Neutrophil (primary cell): Measurements from ENCODE around the gene E4F1.

Source experiments
- H3K27ac ChIP-seq: fragments of 200-600 bp; sonication (generic); 2 replicates; pipeline ENCODE4 v1.5.1; 2016; ENCODE audit warnings: mild to moderate bottlenecking, moderate library complexity
- H3K27me3 ChIP-seq: fragments of 200-600 bp; sonication (generic); 2 replicates; pipeline ENCODE4 v1.6.0; 2016; ENCODE audit warnings: mild to moderate bottlenecking
- H3K36me3 ChIP-seq: fragments of 200-600 bp; sonication (generic); 2 replicates; pipeline ENCODE4 v1.5.1; 2017
- H3K4me1 ChIP-seq, 2 experiments: fragments of 200-600 bp in 1 of 2; sonication (generic) in 1 of 2; 1 replicate in 1 of 2; 2 replicates in 1 of 2; pipeline versions ENCODE4 v1.5.1 to v1.6.1; 2013 to 2016; ENCODE audit warnings: low read depth in 1 of 2, low read length in 1 of 2, mild to moderate bottlenecking in 1 of 2, moderate library complexity in 1 of 2; ENCODE audit not compliant: control insufficient read depth in 1 of 2, insufficient read depth in 1 of 2
- H3K4me3 ChIP-seq, 2 experiments: fragments of 200-600 bp in 1 of 2; sonication (generic) in 1 of 2; 1 replicate in 1 of 2; 2 replicates in 1 of 2; pipeline ENCODE4 v1.5.1; 2013 to 2016; ENCODE audit warnings: low read depth in 1 of 2, low read length in 1 of 2, mild to moderate bottlenecking in 1 of 2, moderate library complexity in 1 of 2
- H3K9me3 ChIP-seq: fragments of 200-600 bp; sonication (generic); 2 replicates; pipeline ENCODE4 v1.5.1; 2016
- TF ChIP-seq, protein P1 (sequence below): fragments of 200-600 bp; sonication (generic); IDR thresholded peaks from 2 replicates; pipeline ENCODE4 v1.5.1; 2016; ENCODE audit warnings: antibody characterized with exemption

E4F1 gene

DNA sequence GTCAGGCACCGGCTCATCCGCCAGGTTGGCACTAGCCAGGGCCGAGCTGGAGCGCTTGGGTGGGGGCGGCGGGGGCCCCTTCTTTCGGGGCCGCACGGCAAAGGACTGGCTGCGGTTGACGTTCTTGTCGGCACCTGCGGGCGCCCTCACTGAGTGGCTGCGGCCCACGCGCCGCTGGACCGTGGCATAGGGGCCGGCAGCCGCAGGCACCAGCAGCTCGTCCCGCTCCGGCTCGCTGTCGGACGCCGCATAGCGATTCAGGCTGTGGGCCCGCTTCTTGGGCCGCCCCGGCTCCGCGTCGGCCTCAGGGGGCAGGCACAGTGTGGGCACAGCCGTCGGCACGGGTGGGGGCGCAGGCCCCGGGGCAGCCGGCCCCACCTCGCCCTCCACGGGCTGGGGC, 42.9 kb upstream of the E4F1 start:
- TF ChIP-seq, protein P1, sequence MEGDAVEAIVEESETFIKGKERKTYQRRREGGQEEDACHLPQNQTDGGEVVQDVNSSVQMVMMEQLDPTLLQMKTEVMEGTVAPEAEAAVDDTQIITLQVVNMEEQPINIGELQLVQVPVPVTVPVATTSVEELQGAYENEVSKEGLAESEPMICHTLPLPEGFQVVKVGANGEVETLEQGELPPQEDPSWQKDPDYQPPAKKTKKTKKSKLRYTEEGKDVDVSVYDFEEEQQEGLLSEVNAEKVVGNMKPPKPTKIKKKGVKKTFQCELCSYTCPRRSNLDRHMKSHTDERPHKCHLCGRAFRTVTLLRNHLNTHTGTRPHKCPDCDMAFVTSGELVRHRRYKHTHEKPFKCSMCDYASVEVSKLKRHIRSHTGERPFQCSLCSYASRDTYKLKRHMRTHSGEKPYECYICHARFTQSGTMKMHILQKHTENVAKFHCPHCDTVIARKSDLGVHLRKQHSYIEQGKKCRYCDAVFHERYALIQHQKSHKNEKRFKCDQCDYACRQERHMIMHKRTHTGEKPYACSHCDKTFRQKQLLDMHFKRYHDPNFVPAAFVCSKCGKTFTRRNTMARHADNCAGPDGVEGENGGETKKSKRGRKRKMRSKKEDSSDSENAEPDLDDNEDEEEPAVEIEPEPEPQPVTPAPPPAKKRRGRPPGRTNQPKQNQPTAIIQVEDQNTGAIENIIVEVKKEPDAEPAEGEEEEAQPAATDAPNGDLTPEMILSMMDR: no peak
- Histone ChIP-seq H3K36me3 (peaks cover 29% of the 10 kb centered on the region), H3K27ac (no peak overlapping the region), H3K27me3 (peaks cover 14% of the 10 kb centered on the region), H3K4me1 (no peaks in the 10 kb centered on the region), H3K4me3 (no peak overlapping the region), H3K9me3 (no peaks in the 10 kb centered on the region)

DNA sequence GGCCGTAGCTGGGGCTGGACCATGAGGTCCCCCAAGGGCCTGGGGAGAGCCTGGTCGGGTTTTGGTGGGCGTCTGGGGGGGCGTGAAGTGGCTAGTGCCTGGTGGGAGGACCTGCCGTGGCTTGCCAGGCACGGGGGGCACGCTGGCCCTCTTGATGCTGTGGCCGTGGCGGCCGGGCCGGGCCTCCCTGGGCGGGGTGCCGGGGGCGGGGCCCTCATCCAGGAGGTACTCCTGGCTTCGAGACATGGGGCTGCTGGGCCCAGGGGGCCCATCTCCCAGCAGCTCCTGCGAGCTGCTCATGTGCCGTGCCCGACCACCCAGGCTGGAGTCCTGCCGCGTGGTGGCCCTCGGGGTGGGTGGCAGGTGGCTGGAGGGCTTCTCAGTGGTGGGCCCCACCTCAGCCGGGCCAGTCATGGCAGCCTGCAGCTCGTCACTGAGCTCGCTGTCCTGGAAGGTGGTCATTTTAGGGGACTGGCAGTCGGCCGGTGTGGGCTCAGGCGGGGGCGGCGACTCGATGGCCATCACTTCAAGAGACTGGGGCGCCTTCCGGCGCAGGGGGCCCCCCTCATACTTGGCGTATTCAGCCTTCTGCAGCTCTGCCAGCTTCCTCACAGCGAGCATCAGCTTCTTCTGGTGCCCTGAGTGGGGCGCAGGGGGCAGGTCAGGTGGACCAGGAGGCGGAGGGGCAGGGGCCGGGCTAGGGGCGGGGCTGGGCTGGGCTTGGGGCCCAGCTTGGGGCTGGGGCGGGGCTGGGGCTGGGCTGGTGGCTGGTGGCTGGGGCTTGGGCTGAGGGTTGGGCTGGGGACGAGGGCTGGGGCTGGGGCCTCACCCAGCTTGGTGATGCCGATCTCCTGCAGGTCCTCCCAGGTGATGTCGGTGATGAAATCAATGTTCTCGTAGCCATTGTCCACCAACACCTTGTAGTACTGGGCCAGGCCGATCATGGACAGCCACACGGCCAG, 42.1 kb upstream of the E4F1 start:
- no peaks in the 10 kb centered on the region for H3K4me1 ChIP-seq
- TF ChIP-seq, protein P1: no peak
- no peak overlapping the region for H3K4me3 ChIP-seq
- peaks cover 21% of the 10 kb centered on the region for H3K36me3 ChIP-seq
- H3K27ac ChIP-seq: no peak overlapping the region
- no peaks in the 10 kb centered on the region for H3K9me3 ChIP-seq
- H3K27me3 ChIP-seq: peaks cover 14% of the 10 kb centered on the region

DNA sequence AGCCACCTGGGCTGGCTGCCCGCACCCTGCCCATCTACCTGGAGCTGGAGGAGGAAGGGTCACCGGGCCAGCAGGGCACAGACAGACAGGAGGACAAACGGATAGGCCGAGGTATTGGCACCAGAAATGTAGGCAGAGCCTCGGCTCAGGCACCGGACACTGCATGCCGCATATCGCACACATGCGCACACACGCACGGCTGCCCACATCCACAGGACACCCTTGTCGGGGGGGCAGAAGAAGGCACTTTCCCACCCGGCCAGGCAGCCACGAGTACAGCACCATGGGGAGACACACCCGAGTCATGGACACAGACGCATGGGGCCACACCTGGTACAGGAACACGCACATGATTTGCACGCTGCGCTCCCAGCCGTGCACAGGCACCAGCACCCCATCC, 41.4 kb upstream of the E4F1 start:
- H3K27me3 ChIP-seq: peaks cover 14% of the 10 kb centered on the region
- peaks cover 14% of the 10 kb centered on the region for H3K36me3 ChIP-seq
- H3K4me3 ChIP-seq: no peak overlapping the region
- TF ChIP-seq, protein P1: no peak
- H3K27ac ChIP-seq: no peak overlapping the region
- H3K9me3 ChIP-seq: no peaks in the 10 kb centered on the region
- no peaks in the 10 kb centered on the region for H3K4me1 ChIP-seq

DNA sequence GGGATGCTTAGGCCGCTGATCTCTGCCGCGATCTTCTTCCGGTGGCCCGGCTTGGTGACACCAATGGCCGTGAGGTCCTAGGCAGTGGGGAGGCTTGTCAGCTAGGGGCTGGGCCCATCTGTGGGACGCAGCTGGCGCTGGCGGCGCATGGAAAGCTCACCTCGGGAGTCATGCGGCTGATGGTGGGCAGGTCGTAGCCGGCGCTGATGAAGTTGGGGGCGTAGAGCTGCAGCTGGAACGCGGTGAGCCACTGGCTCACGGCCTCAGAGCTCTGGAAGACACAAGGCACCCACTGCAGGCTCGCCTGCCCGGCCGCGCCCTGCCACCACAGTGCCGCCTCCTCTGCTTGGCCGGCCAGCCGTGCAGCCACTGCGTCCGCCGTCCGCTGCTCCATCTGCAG, 39.7 kb upstream of the E4F1 start:
- Histone ChIP-seq H3K27me3 (peaks cover 7% of the 10 kb centered on the region), H3K9me3 (no peaks in the 10 kb centered on the region), H3K27ac (no peak overlapping the region), H3K4me3 (no peak overlapping the region), H3K4me1 (no peaks in the 10 kb centered on the region), H3K36me3 (no peaks in the 10 kb centered on the region)
- TF ChIP-seq, protein P1: no peak

DNA sequence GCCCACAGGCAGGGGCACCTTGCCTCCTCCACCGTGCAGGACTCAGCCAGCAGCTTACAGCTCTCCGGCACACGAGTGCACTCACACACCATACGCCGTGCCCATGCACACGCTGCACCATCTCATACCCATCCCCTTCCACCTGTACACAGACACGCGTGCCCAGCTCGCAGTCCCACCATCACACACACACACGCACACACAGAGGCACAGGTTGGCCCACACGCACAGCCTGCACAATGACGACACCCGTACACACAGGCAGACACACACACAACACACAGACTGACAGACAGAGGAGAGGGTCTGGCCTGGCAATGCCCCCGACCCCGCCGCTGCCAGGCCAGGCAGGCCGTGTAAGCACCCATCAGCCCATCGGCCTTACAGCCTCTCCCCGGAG, 39.0 kb upstream of the E4F1 start:
- H3K4me1 ChIP-seq: no peaks in the 10 kb centered on the region
- TF ChIP-seq, protein P1: no peak
- no peaks in the 10 kb centered on the region for H3K36me3 ChIP-seq

More for the DNA sequence above, 39.0 kb upstream of the E4F1 start:
- Histone ChIP-seq H3K27me3 (peaks cover 3% of the 10 kb centered on the region), H3K9me3 (no peaks in the 10 kb centered on the region), H3K4me3 (no peak overlapping the region), H3K27ac (no peak overlapping the region)
